NCI-H526 (cell line): Measurements from ENCODE around the gene OXTR.
A peak's percentile ranks its signal among the peaks of the same experiment; 100 is the strongest.

Source experiments
- DNase-seq, 2 experiments: peaks; one replicate each; lab custom pipeline; 2025; lab: John Stamatoyannopoulos, UW

Gene OXTR

GRCh38 chr3:8769088-8769822 is at the start of gene OXTR:
OXTR (minus strand) TSS chr3:8769613; CDS start chr3:8768187, 1,426 bp downstream.
- peak; percentile 22 to 81 for DNase-seq

DNA sequence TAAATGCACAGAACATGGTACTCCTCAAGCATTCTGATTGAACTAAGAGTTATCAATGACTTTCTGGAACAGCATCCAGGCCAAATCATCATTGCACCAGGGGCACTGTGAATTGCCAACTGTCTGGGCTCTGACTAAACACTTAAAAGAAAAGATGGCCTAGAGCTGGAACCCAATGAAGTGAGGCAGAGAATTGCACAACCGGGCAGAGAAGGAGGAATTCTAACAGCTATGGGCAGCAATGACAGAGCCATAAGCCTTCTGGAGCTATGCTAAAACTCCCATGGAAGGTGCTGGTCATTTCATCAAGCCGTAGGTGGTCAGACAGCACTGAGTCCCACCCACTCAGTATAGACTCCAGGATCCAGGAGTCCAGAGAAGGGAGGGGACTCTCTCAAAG is 48.1 kb upstream of the OXTR start:
- DNase-seq: no peak

- DNase-seq: no peak
These were observed 46.7 kb upstream of the OXTR start for GRCh38 chr3:8816106-8816505.

GRCh38 chr3:8813411-8813810 is 44.0 kb upstream of the OXTR start:
- no peak for DNase-seq

- no peak for DNase-seq
These were observed 41.1 kb upstream of the OXTR start for GRCh38 chr3:8810561-8810960.

- no peak for DNase-seq
These were observed 36.4 kb upstream of the OXTR start for GRCh38 chr3:8805774-8806173.

- no peak for DNase-seq
These were observed 32.8 kb upstream of the OXTR start for GRCh38 chr3:8802256-8802655.

- no peak for DNase-seq
These were observed 30.6 kb upstream of the OXTR start for GRCh38 chr3:8800016-8800415.

DNA sequence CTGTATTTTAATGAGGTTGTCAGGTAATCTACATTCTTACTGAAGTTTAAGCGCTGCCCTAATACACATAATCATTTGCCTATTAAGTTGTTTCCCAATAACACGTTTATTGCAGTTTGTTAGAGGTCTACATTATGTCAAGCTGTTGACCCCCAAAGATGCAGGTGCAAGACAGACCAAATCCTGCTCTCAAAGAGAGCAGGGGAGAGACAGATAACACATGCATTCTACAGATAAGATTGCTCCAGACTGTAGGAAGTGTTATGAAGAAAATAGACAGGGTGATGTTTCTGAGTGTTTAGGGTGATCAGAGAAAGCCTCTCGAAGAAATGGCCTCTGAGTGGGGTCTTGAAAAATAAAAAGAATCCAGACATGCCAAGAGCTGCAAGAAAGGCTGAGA is 24.8 kb upstream of the OXTR start:
- no peak for DNase-seq

DNA sequence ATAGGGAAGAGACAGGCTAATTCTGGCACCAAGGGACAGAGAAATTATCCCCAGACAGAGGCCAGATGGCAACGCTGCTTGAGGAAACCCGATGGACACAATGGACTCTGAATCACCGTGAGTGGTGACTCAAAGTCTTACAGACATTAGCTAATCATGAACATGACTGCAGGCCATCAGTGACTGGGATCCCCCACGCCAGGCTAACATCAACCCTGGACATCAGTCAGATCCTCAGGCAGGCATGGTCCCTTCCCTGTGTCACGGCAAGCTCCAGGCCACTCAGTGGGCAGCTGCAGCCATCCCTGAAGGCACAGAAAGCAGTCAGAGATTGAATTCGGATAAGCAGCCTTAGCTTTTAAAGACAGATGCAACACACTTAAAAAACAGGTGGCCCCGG is 23.8 kb upstream of the OXTR start:
- DNase-seq: no peak

- no peak for DNase-seq
These were observed 21.1 kb upstream of the OXTR start for GRCh38 chr3:8790529-8790928.

DNA sequence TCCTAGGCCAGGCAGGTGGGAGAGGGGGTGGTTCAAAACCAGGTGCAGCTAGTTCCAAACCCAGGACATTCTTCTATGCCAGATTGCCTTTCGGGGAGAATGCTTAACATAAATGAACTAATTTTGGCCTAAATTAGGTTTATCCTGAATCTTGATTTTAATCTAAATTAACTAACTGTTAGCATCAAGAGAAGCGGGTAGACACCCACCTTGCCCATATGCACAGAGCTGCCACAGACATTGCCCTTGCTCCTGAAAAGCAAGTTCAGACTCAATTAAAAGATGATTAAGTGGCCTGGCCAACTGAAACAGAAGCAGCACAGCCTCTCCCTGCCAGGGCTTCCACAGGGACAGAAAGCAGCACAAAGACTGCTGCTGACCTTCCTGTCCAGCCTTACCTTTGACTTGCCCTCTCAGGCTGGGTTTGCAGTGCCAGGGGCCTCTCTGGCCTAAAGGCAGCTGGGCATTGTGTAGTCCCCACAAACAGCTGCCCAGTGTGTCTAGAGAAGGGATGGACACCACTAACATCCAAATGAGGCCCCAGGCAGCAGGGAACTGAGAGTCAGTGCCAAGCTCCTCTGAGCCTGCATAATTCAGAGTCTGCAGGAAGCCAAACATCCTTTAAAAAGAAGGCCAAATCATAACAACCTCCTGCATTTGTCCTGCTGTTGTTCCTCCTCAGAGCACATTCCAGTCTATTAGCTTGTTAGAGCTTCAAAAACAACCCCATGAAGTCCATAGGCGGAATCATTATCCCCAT is 15.4 kb upstream of the OXTR start:
- DNase-seq: no peak

DNA sequence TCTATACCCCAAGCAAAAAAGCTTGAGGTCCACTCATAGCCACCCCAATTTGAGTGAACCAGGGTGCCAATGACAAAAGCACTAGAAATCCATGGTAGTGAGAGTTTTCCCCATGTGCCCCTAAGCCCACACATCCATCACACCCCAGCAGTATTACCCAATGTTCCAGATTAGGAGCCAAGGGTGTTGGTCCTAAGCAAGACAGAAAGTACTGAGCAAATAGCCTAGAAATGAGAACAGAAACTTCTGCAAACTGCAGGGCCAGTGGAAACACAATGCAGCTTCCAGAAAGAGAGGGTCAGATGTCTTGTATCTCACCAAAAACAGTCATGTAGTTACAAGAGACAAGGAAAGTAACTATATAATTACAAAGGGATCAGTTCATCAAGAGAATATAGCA is 10.9 kb upstream of the OXTR start:
- no peak for DNase-seq

DNA sequence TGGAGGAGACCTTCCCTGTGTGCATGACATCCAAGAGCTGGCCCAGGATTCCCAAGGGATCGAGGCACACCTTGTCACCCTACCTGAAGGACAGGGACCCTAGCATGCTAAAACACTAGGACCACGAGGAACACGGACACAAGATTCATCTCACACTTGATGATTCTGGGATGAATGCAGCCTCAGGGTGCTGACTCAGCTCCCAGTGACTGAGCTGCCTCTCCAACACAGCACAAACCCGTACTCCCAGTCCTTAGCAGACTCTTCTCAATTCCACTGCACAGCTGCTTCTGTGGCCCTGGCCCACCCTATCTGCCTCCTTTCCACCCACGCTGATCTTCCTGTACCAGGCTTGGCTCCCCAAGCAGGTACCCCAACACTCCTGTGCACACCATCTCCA is 9.1 kb upstream of the OXTR start:
- DNase-seq: no peak

DNA sequence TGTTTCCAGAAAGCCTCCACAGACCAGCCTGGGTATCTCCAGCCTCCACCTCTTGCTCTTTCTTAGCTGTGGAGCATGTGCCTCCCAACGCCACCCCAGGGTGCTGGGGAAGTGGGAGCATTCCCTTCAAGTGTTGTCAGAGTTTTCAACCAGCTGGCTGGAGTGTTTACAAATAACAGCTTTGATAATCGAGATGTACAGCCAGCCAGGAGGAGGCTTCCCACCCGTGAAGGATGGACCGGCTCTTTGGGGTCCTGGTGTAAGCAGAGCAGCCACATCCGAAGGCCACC is 8.5 kb upstream of the OXTR start:
- no peak for DNase-seq

GRCh38 chr3:8777201-8777977 is 8.0 kb upstream of the OXTR start:
- DNase-seq: no peak

- DNase-seq: no peak
These were observed 7.0 kb upstream of the OXTR start for GRCh38 chr3:8776406-8776805.

DNA sequence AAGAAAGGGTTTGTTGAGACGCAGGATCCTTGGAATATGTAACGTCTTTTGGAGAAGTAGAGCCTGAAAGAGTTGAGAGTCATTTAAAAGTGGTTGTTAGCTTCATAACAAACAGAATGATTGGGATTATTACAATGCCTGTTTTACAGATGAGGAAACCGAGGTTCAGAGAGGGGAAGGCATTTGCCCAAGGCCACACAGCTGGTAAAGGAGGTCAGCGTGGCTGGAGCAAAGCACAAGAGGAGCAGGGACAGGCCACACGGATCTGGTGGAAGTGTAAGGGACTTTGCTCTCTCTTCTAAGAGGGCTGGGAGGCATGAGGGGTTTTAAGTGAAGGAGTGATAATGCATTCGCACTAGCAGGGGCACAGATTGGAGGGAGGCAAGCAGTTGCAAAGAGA is 6.2 kb upstream of the OXTR start:
- no peak for DNase-seq

DNA sequence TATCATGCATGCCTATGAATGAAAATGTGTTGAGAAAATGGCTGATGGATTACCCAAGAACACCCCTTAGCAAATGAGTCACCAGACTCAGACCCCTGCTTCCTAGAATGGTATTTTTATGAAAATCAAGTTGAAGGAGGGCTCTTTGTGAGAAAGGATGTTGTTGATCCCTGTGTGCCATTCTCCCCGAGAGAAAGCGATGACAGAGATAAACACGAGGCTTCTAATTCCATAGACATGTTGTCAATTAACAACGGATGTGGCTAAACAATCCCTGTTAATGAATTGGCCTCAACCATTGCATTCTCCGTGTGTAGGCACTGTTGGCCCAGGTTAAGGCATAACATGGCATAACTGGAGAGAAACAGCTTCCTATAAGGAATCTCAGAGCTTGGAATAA is 5.8 kb upstream of the OXTR start:
- DNase-seq: no peak

DNA sequence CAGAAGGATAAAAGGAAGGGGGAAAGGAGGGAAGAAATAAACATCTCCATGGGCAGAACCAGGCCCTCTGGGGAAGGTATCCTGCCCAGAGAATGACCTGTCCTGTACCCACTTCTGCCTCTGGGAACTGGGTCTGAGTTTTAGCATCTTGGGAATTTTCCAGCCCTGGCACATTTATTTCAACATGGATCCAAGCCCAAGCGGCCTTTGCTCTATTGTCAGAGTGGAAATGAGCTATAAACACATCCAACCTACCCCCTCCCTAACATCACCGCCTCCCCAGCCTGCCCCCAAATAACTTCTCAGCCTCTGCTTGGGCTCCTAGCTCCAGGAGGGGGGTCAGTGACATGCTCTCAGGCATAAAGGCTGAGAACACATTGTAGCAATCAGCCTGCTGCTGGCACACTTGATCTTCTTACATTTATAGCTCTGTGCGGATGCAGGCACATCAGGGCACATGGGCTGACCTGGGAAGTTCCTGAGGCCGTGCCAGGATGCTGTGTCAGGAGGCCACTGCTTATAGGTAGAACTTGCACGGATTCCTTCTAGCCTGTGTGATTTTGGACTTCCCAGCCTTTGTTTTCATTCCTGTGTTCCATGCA is 4.6 kb upstream of the OXTR start:
- no peak for DNase-seq

- peak in 1 of 2 experiments; percentile 61 for DNase-seq
These were observed 887 bp downstream of the OXTR start for GRCh38 chr3:8768364-8769087.
